ENCODE results near the gene ERC2.

The ERC2 gene

GRCh38 chr3:56424336-56424735, 43.9 kb downstream of the ERC2 start:
- FAIRE-seq, result no peak

- no peak for FAIRE-seq
Observed at GRCh38 chr3:56423661-56424099, 44.6 kb downstream of the ERC2 start.

GRCh38 chr3:56422316-56422715, 46.0 kb downstream of the ERC2 start:
- no peak for FAIRE-seq

GRCh38 chr3:56421205-56421604, 47.1 kb downstream of the ERC2 start:
- no peak for FAIRE-seq

- FAIRE-seq, result no peak
Observed at GRCh38 chr3:56415652-56416051, 52.6 kb downstream of the ERC2 start.

- FAIRE-seq, result no peak
Observed at GRCh38 chr3:56413911-56414310, 54.4 kb downstream of the ERC2 start.

- FAIRE-seq, result no peak
Observed at GRCh38 chr3:56411166-56411565, 57.1 kb downstream of the ERC2 start.

- FAIRE-seq, result no peak
Observed at GRCh38 chr3:56410576-56410975, 57.7 kb downstream of the ERC2 start.

GRCh38 chr3:56409790-56410189, 58.5 kb downstream of the ERC2 start:
- FAIRE-seq, result no peak

GRCh38 chr3:56408761-56409196, 59.5 kb downstream of the ERC2 start:
- no peak for FAIRE-seq

GRCh38 chr3:56406826-56407515, 61.3 kb downstream of the ERC2 start:
- FAIRE-seq, result peak; percentile 75

- FAIRE-seq, result no peak
Observed at GRCh38 chr3:56404884-56405283, 63.4 kb downstream of the ERC2 start.

- no peak for FAIRE-seq
Observed at GRCh38 chr3:56398659-56399058, 69.6 kb downstream of the ERC2 start.

- FAIRE-seq, result no peak
Observed at GRCh38 chr3:56397798-56398197, 70.5 kb downstream of the ERC2 start.

GRCh38 chr3:56389183-56389830, 79.0 kb downstream of the ERC2 start:
- FAIRE-seq, result no peak

GRCh38 chr3:56383092-56383491, 85.2 kb downstream of the ERC2 start:
- FAIRE-seq, result no peak

GRCh38 chr3:56379723-56380287, 88.5 kb downstream of the ERC2 start:
- FAIRE-seq, result no peak

GRCh38 chr3:56375654-56376053, 92.6 kb downstream of the ERC2 start:
- no peak for FAIRE-seq

- FAIRE-seq, result peak; percentile 88
Observed at GRCh38 chr3:56373386-56373785, 94.9 kb downstream of the ERC2 start.

GRCh38 chr3:56370991-56371775, 97.1 kb downstream of the ERC2 start:
- FAIRE-seq, result no peak

- no peak for FAIRE-seq
Observed at GRCh38 chr3:56369914-56370313, 98.4 kb downstream of the ERC2 start.

GRCh38 chr3:56368846-56369245, 99.4 kb downstream of the ERC2 start:
- no peak for FAIRE-seq

GRCh38 chr3:56366641-56367162, 101.6 kb downstream of the ERC2 start:
- no peak for FAIRE-seq

All from endometrium (tissue), 2 donors.